Measurements from ENCODE around the gene KDM4D.
"Not testable (repeated sequence)": the region's sequence is repeated elsewhere in the genome, so short reads cannot be mapped to it uniquely, and the experiment has no call there.

Gene KDM4D

GRCh38 chr11:94998285-94998684 is 24.8 kb downstream of the KDM4D start:
- TF ChIP-seq CTCF (IDR thresholded peaks at IDR 0.05; ENCODE audit: insufficient read depth, low read depth, low read length, missing control alignments): no peak
- no peak for DNase-seq (ENCODE audit: low read depth)
- H3K4me3 ChIP-seq (ENCODE audit: low read length): no peak overlapping the region

GRCh38 chr11:95003716-95004115 is 30.2 kb downstream of the KDM4D start:
- H3K4me3 ChIP-seq (ENCODE audit: low read length): no peak overlapping the region
- no peak for TF ChIP-seq CTCF (IDR thresholded peaks at IDR 0.05; ENCODE audit: insufficient read depth, low read depth, low read length, missing control alignments)
- peak; percentile 38 for DNase-seq (ENCODE audit: low read depth)

GRCh38 chr11:95005642-95006041 is 32.1 kb downstream of the KDM4D start:
- H3K4me3 ChIP-seq (ENCODE audit: low read length): no peak overlapping the region
- no peak for TF ChIP-seq CTCF (IDR thresholded peaks at IDR 0.05; ENCODE audit: insufficient read depth, low read depth, low read length, missing control alignments)
- no peak for DNase-seq (ENCODE audit: low read depth)

GRCh38 chr11:95011376-95011775 is 37.9 kb downstream of the KDM4D start:
- H3K4me3 ChIP-seq (ENCODE audit: low read length): no peak overlapping the region
- TF ChIP-seq CTCF (IDR thresholded peaks at IDR 0.05; ENCODE audit: insufficient read depth, low read depth, low read length, missing control alignments): no peak
- DNase-seq (ENCODE audit: low read depth): no peak

GRCh38 chr11:95014184-95014821 is 40.8 kb downstream of the KDM4D start:
- no peak for TF ChIP-seq CTCF (IDR thresholded peaks at IDR 0.05; ENCODE audit: insufficient read depth, low read depth, low read length, missing control alignments)
- no peak overlapping the region for H3K4me3 ChIP-seq (ENCODE audit: low read length)
- no peak for DNase-seq (ENCODE audit: low read depth)

GRCh38 chr11:95016139-95016538 is 42.6 kb downstream of the KDM4D start:
- no peak for TF ChIP-seq CTCF (IDR thresholded peaks at IDR 0.05; ENCODE audit: insufficient read depth, low read depth, low read length, missing control alignments)
- H3K4me3 ChIP-seq (ENCODE audit: low read length): no peak overlapping the region
- DNase-seq (ENCODE audit: low read depth): no peak

- H3K4me3 ChIP-seq (ENCODE audit: low read length); DNase-seq (ENCODE audit: low read depth): not testable (repeated sequence)
These were observed 48.0 kb downstream of the KDM4D start for GRCh38 chr11:95021468-95021867.
